NT2/D1 (cell line): Measurements from ENCODE around the gene VSNL1.

Experiments used
- DNase-seq: peaks from one replicate; pipeline ENCODE4 v3.0.0-alpha.2; 2011; ENCODE audit warnings: low read depth, low spot score
- H3K27me3 ChIP-seq: 2 replicates; pipeline ENCODE4 v1.6.0; 2011; ENCODE audit warnings: mild to moderate bottlenecking; ENCODE audit not compliant: insufficient read length, insufficient read depth
- H3K36me3 ChIP-seq: 2 replicates; pipeline ENCODE4 v1.6.1; 2011; ENCODE audit warnings: mild to moderate bottlenecking, low read length, mixed read lengths; ENCODE audit not compliant: insufficient read depth, insufficient read length
- H3K4me1 ChIP-seq: 2 replicates; pipeline ENCODE4 v1.5.1; 2011; ENCODE audit not compliant: insufficient read depth, insufficient read length
- H3K4me3 ChIP-seq: 2 replicates; pipeline ENCODE4 v1.5.1; 2011; ENCODE audit warnings: low read depth; ENCODE audit not compliant: insufficient read length
- H3K9ac ChIP-seq: 2 replicates; pipeline ENCODE4 v1.6.0; 2011; ENCODE audit warnings: low read depth; ENCODE audit not compliant: insufficient read length
- H3K9me3 ChIP-seq: 2 replicates; pipeline ENCODE4 v1.5.1; 2011; ENCODE audit warnings: mild to moderate bottlenecking, low read length; ENCODE audit not compliant: insufficient read depth
- SUZ12 ChIP-seq: IDR thresholded peaks from 2 replicates; pipeline ENCODE4 v1.6.1; 2011; ENCODE audit not compliant: insufficient read length, insufficient read depth; ENCODE audit errors: extremely low read depth
- YY1 ChIP-seq: IDR thresholded peaks from 2 replicates; pipeline ENCODE4 v1.6.1; 2011; ENCODE audit not compliant: insufficient read length, insufficient read depth
- ZNF274 ChIP-seq: IDR thresholded peaks from 2 replicates; pipeline ENCODE4 v1.6.1; 2011; ENCODE audit warnings: mild to moderate bottlenecking, low read depth, low read length

VSNL1 gene

GRCh38 chr2:17614174-17614930 lies 73.9 kb downstream of the VSNL1 start:
- Histone ChIP-seq H3K4me1 (peaks cover 2% of the 10 kb centered on the region), H3K27me3 (no peaks in the 10 kb centered on the region), H3K4me3 (no peak overlapping the region), H3K9ac (no peak overlapping the region), H3K9me3 (no peaks in the 10 kb centered on the region), H3K36me3 (no peaks in the 10 kb centered on the region)
- DNase-seq = no peak
- TF ChIP-seq YY1 (no peak), ZNF274 (no peak), SUZ12 (no peak)

- peaks cover 2% of the 10 kb centered on the region for H3K4me1 ChIP-seq
- no peaks in the 10 kb centered on the region for H3K36me3 ChIP-seq
- no peak overlapping the region for H3K9ac ChIP-seq
- no peaks in the 10 kb centered on the region for H3K27me3 ChIP-seq
- TF ChIP-seq SUZ12 (no peak), YY1 (no peak), ZNF274 (no peak)
- DNase-seq = no peak
- H3K9me3 ChIP-seq = no peaks in the 10 kb centered on the region
- no peak overlapping the region for H3K4me3 ChIP-seq
These were observed 74.7 kb downstream of the VSNL1 start for GRCh38 chr2:17615147-17615546.

- TF ChIP-seq SUZ12 (no peak), YY1 (no peak), ZNF274 (no peak)
- Histone ChIP-seq H3K9ac (no peak overlapping the region), H3K36me3 (no peaks in the 10 kb centered on the region), H3K4me1 (peaks cover 2% of the 10 kb centered on the region), H3K9me3 (no peaks in the 10 kb centered on the region), H3K4me3 (no peak overlapping the region), H3K27me3 (no peaks in the 10 kb centered on the region)
- DNase-seq = no peak
These were observed 75.3 kb downstream of the VSNL1 start for GRCh38 chr2:17615728-17616351.

GRCh38 chr2:17616405-17616804 lies 75.9 kb downstream of the VSNL1 start:
- Histone ChIP-seq H3K27me3 (no peaks in the 10 kb centered on the region), H3K4me3 (no peak overlapping the region), H3K9ac (no peak overlapping the region), H3K36me3 (no peaks in the 10 kb centered on the region), H3K9me3 (no peaks in the 10 kb centered on the region), H3K4me1 (peaks cover 2% of the 10 kb centered on the region)
- TF ChIP-seq YY1 (no peak), SUZ12 (no peak), ZNF274 (no peak)
- no peak for DNase-seq

GRCh38 chr2:17617516-17617915 lies 77.0 kb downstream of the VSNL1 start:
- H3K36me3 ChIP-seq = no peaks in the 10 kb centered on the region
- H3K4me1 ChIP-seq = peaks cover 2% of the 10 kb centered on the region
- no peak for DNase-seq
- H3K4me3 ChIP-seq = no peak overlapping the region
- no peak overlapping the region for H3K9ac ChIP-seq
- H3K27me3 ChIP-seq = no peaks in the 10 kb centered on the region
- H3K9me3 ChIP-seq = no peaks in the 10 kb centered on the region
- TF ChIP-seq ZNF274 (no peak), YY1 (no peak), SUZ12 (no peak)

- no peaks in the 10 kb centered on the region for H3K27me3 ChIP-seq
- H3K4me3 ChIP-seq = no peak overlapping the region
- no peak for DNase-seq
- H3K9me3 ChIP-seq = no peaks in the 10 kb centered on the region
- no peak for TF ChIP-seq YY1
- TF ChIP-seq SUZ12 = no peak
- no peak for TF ChIP-seq ZNF274
- peaks cover 2% of the 10 kb centered on the region for H3K4me1 ChIP-seq
- no peak overlapping the region for H3K9ac ChIP-seq
- no peaks in the 10 kb centered on the region for H3K36me3 ChIP-seq
These were observed 77.5 kb downstream of the VSNL1 start for GRCh38 chr2:17617955-17618354.

GRCh38 chr2:17620280-17620679 lies 79.8 kb downstream of the VSNL1 start:
- no peak overlapping the region for H3K9ac ChIP-seq
- no peaks in the 10 kb centered on the region for H3K4me1 ChIP-seq
- H3K27me3 ChIP-seq = no peaks in the 10 kb centered on the region
- H3K36me3 ChIP-seq = no peaks in the 10 kb centered on the region
- TF ChIP-seq SUZ12 = no peak
- no peak for TF ChIP-seq ZNF274
- TF ChIP-seq YY1 = no peak
- no peak for DNase-seq
- H3K9me3 ChIP-seq = peaks cover 4% of the 10 kb centered on the region; the same call in 1 of the 2 replicates
- no peak overlapping the region for H3K4me3 ChIP-seq
